Heart left ventricle (tissue), 16 donors: ENCODE data around the gene QRSL1. TPM values are rescaled to one million over a fixed set of nuclear protein-coding genes. Genes with fewer than 3 reads are reported as not detected.

Source experiments
- ATAC-seq, 4 donors: fragments of 200-7000 bp; cut with Tn5 transposase; one replicate each; pipeline ENCODE4 v1.9.1; 2020 to 2022; ENCODE audit warnings: moderate library complexity in 4 of 4, mild to moderate bottlenecking in 3 of 4, moderate number of reproducible peaks in 1 of 4
- DNase-seq, 5 donors: peaks; one replicate each; pipeline ENCODE4 v3.0.0-alpha.2; 2020
- H3K27ac ChIP-seq, 12 donors: fragments of 200-600 bp; sonication (generic) in 4 of 12; one replicate each; pipeline versions ENCODE4 v1.5.0 to v1.8.0; 2016 to 2022; ENCODE audit warnings: mild to moderate bottlenecking in 2 of 12
- H3K27me3 ChIP-seq, 9 donors: fragments of 200-600 bp; sonication (generic) in 2 of 9; one replicate each; pipeline versions ENCODE4 v1.5.1 to v1.8.0; 2016 to 2022; ENCODE audit warnings: mild to moderate bottlenecking in 3 of 9
- H3K36me3 ChIP-seq, 9 donors: fragments of 200-600 bp; sonication (generic) in 2 of 9; one replicate each; pipeline versions ENCODE4 v1.5.0 to v1.8.0; 2018 to 2022; ENCODE audit warnings: mild to moderate bottlenecking in 2 of 9
- H3K4me1 ChIP-seq, 12 donors: fragments of 200-600 bp; sonication (generic) in 4 of 12; one replicate each; pipeline versions ENCODE4 v1.5.0 to v1.8.0; 2016 to 2022; ENCODE audit warnings: mild to moderate bottlenecking in 3 of 12
- H3K4me3 ChIP-seq, 12 donors: fragments of 200-600 bp; sonication (generic) in 4 of 12; one replicate each; pipeline versions ENCODE4 v1.5.0 to v1.8.0; 2017 to 2022; ENCODE audit warnings: mild to moderate bottlenecking in 9 of 12, moderate library complexity in 4 of 12
- H3K9me3 ChIP-seq, 12 donors: fragments of 200-600 bp; sonication (generic) in 4 of 12; one replicate each; pipeline versions ENCODE4 v1.5.0 to v1.8.0; 2016 to 2022; ENCODE audit warnings: mild to moderate bottlenecking in 1 of 12
- CTCF ChIP-seq, 12 donors: fragments of 200-600 bp; sonication (generic) in 4 of 12; IDR thresholded peaks; one replicate each; pipeline versions ENCODE4 v1.5.0 to v1.8.0; 2018 to 2022; ENCODE audit warnings: antibody characterized with exemption in 12 of 12, mild to moderate bottlenecking in 5 of 12
- POLR2A ChIP-seq, 2 donors: fragments of 450-650 bp; IDR thresholded peaks; one replicate each; pipeline ENCODE4 v1.6.1; 2017; ENCODE audit warnings: antibody characterized with exemption in 2 of 2, mild to moderate bottlenecking in 2 of 2, moderate library complexity in 2 of 2
- WGBS, 4 donors: extraction: QIAGEN DNeasy Blood & Tissue Kit in 2 of 4; methylation state at CpG; one replicate each; pipeline versions ENCODE4 v1.1.5 to v1.1.7; 2013 to 2018; 5-methylcytosine and 5-hydroxymethylcytosine counted together
- intact Hi-C, 10 donors: fragments of 100-400 bp; cut with DNase I; formaldehyde crosslinking; loops; one replicate each; pipeline versions ENCODE4 v1.11.1 to v1.14.2; 2022
- polyA plus RNA-seq, 2 donors: library from polyadenylated mRNA; stranded (reverse); fragments of 200-250 nt; gene quantifications; one replicate each; pipeline ENCODE4 v1.2.3, GENCODE V29; 2013
- total RNA-seq, 9 donors: library from RNA; depleted of rRNA in 2 of 9; stranded (reverse); fragments of >200 nt in 2 of 9; fragmentation: NEBNext Ultra II Directional in 3 of 9; extraction: Animal tissue kit (Norgen Biotek cat#: 25700) in 3 of 9; gene quantifications; one replicate each; pipeline versions ENCODE4 v1.1.0 to v1.2.4, GENCODE V29; 2016 to 2023
- donor health status: ischemic (EF 13 %, LVEDD 7.1; RV severe dilation, severe dysfunction).
- donor health status: healthy with polysubstance abuse.
- donor health status: DM: no; HTN: yes; CAD: no.
- donor health status: DM: no; HTN: no; CAD: no.
- donor health status: ischemic (EF 25% LVEDD 6.9; RV normal size, moderate dysfunction).
- donor health status: ischemic (EF 25% LVEDD 5.7; RV mildly dilated, moderate dysfunction).
- donor health status: healthy.
- donor health status: DM: yes; HTN: yes; CAD: no.
- donor health status: ischemic (EF 35%, LVEDD 5.7; RV mildly dilated, moderate dysfunction).
- donor health status: nonischemic (EF 11% LVEDD 7.7; RV severe dilation, severe dysfunction).
- donor health status: DM: yes; HTN: yes; CAD: no.
- donor health status: PGD.
- donor health status: ischemic (EF 29% LVEDD 5.4; RV normal size, mild dysfunction).
- donor health status: nonischemic (EF 23%, LVEDD 6.1; RV moderate dilation, normal function).

Gene QRSL1
- total and polyA plus RNA-seq, 11 donors, result 8.6 to 18.9 (median 14.4) TPM

- intact Hi-C loops, result loop anchor here in 1 of 10 donors (10.0 kb wide), 1 partner anchor 361 kb away; the partner anchor contains the start of gene CD24
These were observed 15.2 kb upstream of the QRSL1 start for GRCh38 chr6:106614166-106614565.

GRCh38 chr6:106614592-106615257, 14.7 kb upstream of the QRSL1 start:
- TF ChIP-seq POLR2A (IDR thresholded peaks at IDR 0.05) (no peak), CTCF (IDR thresholded peaks at IDR 0.05) (no peak)
- Histone ChIP-seq H3K27ac (no peak overlapping the region), H3K9me3 (no peaks in the 10 kb centered on the region), H3K4me1 (no peaks in the 10 kb centered on the region), H3K4me3 (no peak overlapping the region), H3K27me3 (no peaks in the 10 kb centered on the region), H3K36me3 (peaks cover 0 to 70% (median 19%) of the 10 kb centered on the region in 9 donors)
- 76 to 87% (median 80%) methylated on average over 3 of the region's 3 CpGs for WGBS, 4 donors
- DNase-seq (no peak), ATAC-seq (no peak)
- intact Hi-C loops, result loop anchor here in 1 of 10 donors (10.0 kb wide), 1 partner anchor 360 kb away; the partner anchor contains the start of gene CD24

More at GRCh38 chr6:106614166-106614565, 15.2 kb upstream of the QRSL1 start:
- ATAC-seq (no peak), DNase-seq (no peak)
- H3K27me3 ChIP-seq, result no peaks in the 10 kb centered on the region
- no peak for TF ChIP-seq POLR2A (IDR thresholded peaks at IDR 0.05)
- TF ChIP-seq CTCF (IDR thresholded peaks at IDR 0.05), result no peak
- H3K4me3 ChIP-seq, result no peak overlapping the region
- no peaks in the 10 kb centered on the region for H3K4me1 ChIP-seq
- no peak overlapping the region for H3K27ac ChIP-seq
- peaks cover 0 to 70% (median 17%) of the 10 kb centered on the region in 9 donors for H3K36me3 ChIP-seq
- H3K9me3 ChIP-seq, result no peaks in the 10 kb centered on the region
- WGBS, 4 donors, result 70 to 82% (median 75%) methylated on average over 1 of the region's 1 CpG

GRCh38 chr6:106617302-106617701, 12.1 kb upstream of the QRSL1 start:
- Histone ChIP-seq H3K27ac (no peak overlapping the region), H3K9me3 (no peaks in the 10 kb centered on the region), H3K36me3 (peaks cover 0 to 66% (median 19%) of the 10 kb centered on the region in 9 donors), H3K4me1 (no peaks in the 10 kb centered on the region), H3K4me3 (no peak overlapping the region), H3K27me3 (no peaks in the 10 kb centered on the region)
- TF ChIP-seq CTCF (IDR thresholded peaks at IDR 0.05), result no peak
- DNase-seq, result no peak
- no peak for ATAC-seq
- intact Hi-C loops, result loop anchor here in 1 of 10 donors (10.0 kb wide), 1 partner anchor 357 kb away; the partner anchor contains the start of gene CD24

GRCh38 chr6:106617857-106618256, 11.5 kb upstream of the QRSL1 start:
- 91 to 97% (median 92%) methylated on average over 1 of the region's 1 CpG for WGBS, 4 donors
- ATAC-seq, result no peak
- intact Hi-C loops, result loop anchor here in 1 of 10 donors (10.0 kb wide), 1 partner anchor 357 kb away; the partner anchor contains the start of gene CD24

More at GRCh38 chr6:106617857-106618256, 11.5 kb upstream of the QRSL1 start:
- Histone ChIP-seq H3K36me3 (peaks cover 0 to 65% (median 20%) of the 10 kb centered on the region in 9 donors), H3K27me3 (no peaks in the 10 kb centered on the region), H3K4me1 (no peaks in the 10 kb centered on the region), H3K27ac (no peak overlapping the region), H3K9me3 (no peaks in the 10 kb centered on the region), H3K4me3 (no peak overlapping the region)
- no peak for TF ChIP-seq CTCF (IDR thresholded peaks at IDR 0.05)
- TF ChIP-seq POLR2A (IDR thresholded peaks at IDR 0.05), result no peak
- no peak for DNase-seq
